IPS DF 4.7 (cell line): ENCODE data around the gene AHR.

Experiments
- DNase-seq: peaks from one replicate; pipeline ENCODE4 v3.0.0-alpha.2; 2013; ENCODE audit warnings: low spot score; ENCODE audit errors: extremely low read depth

Gene AHR

DNA sequence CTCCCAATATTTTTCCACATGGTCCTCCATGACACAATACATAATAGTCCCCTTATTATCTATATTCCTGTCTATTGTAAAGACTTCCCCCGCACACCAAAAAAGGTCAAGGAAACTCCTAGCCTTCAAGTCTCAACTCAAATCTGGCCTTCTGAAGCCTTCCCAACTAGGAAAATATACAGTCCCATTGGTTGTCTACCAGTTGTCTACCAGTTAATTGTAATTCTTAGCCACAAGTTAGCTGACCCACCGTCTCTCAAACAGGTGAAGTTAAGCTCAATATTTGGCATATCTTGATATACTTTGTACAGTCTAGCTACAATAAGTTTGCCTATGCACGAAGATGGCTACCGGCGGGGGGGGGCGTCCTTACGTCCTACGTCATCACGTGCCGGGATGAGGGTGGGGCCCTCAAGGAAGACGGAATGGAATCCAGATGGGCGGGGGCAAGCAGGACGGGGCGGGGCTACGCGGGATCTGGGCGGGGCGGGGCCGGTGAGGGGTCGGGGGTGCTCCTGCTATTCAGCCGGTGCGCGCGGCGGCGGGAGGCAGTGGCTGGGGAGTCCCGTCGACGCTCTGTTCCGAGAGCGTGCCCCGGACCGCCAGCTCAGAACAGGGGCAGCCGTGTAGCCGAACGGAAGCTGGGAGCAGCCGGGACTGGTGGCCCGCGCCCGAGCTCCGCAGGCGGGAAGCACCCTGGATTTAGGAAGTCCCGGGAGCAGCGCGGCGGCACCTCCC lies at the start of gene AHR:
AHR (plus strand) TSS at position 551 of the 738 bp plus-strand sequence. CDS start 613 bp downstream, outside the sequence.
- DNase-seq = no peak

DNA sequence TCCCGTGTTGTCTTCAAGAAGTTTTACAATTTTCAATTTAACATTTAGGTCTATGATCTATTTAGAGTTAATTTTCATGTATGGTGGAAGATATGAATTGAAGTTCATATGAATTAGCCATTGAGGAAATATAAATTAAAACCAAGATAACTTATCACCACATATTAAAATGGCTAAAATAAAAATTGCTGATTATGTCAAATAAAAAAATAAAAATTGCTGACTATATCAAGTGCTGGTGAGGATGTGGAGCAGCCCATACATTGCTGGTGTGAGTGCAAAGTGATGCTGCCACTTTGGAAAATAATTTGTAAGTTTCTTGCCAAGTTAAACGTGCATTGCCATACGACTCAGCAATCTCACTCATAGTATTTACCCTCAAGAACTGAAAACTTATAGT lies 44.6 kb upstream of the AHR start:
- no peak for DNase-seq

GRCh38 chr7:17255926-17256325 lies 42.5 kb upstream of the AHR start:
- no peak for DNase-seq

DNA sequence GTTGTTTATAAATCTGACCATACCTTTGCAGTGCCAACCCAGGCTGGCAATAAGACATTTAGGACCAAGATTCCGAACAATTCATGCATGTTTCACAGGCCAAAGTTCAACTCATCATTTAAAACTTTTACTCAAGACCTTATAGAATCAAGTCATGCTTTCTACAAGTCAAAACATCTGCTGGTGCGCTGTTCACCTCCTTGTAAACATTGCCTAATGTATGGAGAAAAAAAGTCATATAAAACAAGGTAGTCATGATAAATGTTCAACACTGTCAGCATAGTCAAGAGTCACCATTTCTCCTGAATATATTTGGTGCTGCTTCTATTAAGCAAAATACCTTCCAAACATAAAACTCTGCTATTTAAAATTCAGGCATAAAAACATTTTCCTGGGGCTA lies 42.1 kb upstream of the AHR start:
- no peak for DNase-seq

GRCh38 chr7:17266565-17266964 lies 31.9 kb upstream of the AHR start:
- DNase-seq = no peak

DNA sequence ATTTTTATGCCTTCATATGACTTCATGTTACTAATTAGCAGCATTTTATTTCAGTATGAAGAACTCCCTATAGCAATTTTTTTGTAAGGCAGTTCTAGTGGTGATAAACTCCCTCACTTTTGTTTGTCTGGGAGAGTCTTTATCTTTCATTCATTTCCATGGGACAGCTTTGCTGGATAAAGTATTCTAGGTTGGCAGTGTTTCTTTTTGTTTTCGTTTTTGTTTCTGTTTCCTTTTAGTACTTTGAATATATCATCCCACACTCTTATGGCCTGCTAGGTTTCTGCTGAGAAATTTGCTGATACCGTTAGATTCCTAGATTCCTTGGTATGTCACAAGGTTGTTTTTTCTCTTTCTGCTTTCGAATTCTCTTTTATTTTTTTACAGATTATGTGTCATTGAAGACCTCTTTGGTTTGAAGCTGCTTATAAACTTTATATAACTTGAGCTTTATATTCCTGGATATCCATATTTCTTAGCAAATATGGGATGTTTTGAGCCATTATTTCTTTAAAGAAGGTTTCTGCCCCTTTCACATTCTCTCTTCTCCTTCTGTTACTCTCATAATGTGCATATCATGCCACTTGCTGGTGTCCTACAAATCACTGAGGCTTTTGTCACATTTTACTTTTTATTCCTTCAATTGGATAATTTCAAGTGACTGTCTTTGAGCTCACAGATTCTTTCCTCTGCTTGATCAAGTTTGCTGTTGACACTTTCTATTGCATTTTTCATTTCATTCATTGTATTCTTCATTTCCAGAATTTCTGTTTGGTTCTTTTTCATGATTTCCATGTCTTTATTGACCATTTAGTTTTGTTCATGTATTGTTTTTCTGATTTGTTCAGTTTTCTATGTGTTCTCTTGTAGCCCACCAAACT lies 28.9 kb upstream of the AHR start:
- no peak for DNase-seq

- DNase-seq = no peak
Measured at GRCh38 chr7:17274551-17275245, 23.8 kb upstream of the AHR start.

DNA sequence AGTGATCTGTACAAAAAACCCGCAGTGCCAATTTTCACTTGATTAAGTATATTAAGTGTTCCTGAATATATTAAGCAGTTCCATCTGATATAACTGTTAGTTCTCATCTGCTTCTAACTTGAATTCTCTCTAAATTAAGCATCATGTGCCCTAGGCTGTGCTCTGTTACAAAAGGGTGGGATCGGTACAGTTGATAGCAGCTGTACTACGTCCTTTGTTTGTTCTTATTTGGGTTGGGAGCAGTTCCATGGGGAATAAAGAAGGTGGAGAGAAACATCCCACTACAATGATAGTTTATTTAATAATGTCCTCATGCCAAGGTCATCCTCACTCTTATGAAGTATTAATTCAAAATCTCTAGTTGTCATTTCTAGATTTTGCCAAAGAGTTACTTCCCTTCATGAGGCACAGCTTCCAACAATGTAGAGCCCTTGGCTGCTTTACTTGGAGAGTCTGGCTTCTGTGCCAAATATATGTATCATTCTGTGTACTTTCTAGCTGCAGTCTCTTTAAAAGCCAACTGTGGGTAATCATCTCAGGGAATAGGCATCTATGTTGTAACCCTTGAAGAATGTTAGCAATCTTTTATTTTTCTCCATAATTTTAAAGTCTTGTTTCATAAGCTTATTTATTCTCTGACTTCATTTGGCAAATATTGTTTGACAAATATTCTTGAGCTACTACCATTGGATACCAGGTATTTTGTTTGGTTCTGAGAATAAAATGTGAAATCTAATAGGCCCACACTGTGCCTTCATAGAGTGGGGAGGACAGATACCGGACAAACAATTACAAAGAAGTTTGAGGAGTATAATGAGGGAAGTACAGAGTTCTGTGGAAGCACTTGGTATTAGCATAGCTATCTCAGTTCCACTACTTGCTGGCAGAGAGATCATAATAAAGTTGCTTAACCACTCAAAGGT lies 22.4 kb upstream of the AHR start:
- no peak for DNase-seq

DNA sequence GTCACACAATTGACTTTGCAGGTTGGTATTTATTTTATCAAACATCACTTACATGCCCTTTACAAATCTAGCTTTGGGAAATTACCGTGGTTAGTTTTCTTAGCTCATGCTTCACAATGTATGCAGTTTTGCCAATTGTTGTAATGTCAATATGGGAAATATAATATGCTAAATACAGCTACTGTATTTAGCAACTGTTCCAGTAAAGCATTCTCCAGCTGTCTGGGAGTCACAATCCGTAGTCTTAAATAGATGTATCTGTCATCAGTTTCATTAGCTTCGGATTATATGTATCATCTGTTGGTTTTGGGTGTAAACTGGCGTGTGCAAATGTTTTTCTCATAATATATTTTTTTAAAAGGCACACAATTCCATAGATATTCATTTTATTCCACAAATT lies 19.4 kb upstream of the AHR start:
- DNase-seq = no peak

DNA sequence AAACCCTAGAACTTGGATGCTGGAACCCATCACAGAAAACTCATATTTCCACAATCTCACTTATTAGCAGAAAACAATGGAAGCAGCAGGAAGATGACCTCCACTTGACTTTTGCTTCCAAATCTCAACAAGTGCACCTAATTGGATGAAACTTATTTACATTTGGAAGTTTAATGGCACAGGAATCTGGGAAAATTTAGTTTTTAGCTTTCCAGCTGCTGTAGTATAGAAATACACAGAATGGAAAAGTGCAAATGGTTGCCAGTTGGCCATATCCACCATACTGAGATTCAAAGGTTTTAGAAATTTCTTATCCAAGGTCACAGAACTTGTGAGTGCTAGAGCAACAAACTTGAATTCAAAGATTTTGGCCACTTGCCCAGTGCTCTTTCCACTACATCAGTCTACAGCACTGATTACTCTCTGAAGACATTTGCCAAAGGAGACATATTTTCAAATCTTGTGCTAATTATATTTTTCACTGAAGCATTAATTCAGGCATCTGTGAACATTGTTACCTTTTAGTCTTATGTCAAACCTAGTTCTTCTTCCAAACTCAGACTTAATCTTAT lies 9.3 kb upstream of the AHR start:
- no peak for DNase-seq

- DNase-seq = no peak
Measured at GRCh38 chr7:17292843-17293242, 5.6 kb upstream of the AHR start.

DNA sequence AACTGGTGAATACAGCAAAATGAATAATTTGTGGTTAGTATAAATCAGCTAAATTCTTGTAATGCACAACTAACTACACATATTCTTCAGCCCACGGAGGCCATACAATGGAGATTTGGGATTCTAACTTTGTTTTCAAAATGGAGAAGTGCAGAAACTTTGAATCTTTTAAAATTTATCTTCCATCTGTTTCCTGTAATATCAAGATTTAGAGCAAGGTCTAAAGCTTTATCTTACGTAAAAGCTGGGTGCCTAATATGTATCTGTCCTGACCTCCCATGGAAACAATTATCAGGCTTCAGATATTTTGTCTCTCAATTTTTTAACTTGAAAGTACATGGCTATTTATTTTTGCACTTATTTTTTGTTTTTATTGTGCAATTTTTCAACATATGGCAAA lies 5.0 kb upstream of the AHR start:
- no peak for DNase-seq

GRCh38 chr7:17297243-17297642 lies 1.2 kb upstream of the AHR start:
- DNase-seq = no peak

DNA sequence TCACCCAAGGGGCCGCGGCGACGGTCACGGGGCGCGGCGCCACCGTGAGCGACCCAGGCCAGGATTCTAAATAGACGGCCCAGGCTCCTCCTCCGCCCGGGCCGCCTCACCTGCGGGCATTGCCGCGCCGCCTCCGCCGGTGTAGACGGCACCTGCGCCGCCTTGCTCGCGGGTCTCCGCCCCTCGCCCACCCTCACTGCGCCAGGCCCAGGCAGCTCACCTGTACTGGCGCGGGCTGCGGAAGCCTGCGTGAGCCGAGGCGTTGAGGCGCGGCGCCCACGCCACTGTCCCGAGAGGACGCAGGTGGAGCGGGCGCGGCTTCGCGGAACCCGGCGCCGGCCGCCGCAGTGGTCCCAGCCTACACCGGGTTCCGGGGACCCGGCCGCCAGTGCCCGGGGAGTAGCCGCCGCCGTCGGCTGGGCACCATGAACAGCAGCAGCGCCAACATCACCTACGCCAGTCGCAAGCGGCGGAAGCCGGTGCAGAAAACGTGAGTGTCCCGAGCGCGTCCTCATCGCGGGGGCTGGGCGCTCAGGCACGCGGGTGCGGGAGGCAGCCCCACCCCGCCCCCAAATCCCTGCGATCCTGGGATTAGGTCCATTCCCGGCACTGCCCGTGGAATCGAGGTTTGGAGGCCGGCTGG lies 509 bp downstream of the AHR start:
- no peak for DNase-seq

DNA sequence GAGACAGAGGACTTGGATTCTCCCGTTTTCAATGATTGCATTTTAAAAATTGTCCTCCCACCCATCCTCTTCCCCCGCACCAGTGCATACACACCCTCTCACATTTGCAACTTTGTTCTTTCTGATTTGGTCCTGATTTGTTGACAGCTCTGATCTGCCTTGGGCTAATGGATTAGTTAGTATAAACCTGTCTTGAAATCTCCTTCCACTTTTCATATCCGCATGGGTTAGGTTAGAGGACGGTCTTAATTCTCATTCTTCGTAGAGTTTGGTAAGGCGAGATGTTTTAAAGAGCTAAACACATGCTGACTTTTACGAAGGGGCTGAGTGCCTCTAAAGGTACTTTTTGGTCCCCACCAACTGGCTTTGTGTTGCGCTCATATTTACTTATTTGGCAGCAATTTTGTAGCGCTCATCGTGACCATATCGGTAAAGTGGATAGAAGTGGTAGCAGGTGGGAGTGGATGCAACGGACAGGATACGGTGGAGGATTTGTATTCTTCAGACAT lies 1.1 kb downstream of the AHR start:
- no peak for DNase-seq

GRCh38 chr7:17300012-17300411 lies 1.6 kb downstream of the AHR start:
- DNase-seq = no peak

DNA sequence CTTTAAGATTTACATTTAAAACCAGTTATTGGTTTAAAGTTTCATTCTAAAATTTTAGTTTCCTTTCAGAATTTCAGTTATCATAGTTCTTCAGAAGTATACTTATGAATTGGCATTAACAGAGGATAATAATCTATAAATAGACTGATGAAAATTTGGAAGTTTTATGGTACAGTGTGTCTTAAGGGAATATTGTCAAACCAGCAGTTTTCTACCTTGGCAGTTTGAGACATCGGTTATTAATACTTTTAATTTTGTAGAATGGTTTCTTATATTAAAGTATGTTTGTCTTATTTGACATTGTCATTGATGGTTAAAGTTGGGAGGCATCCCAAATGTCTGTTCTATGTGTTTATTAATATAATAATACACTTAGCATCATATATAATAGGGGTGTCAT lies 2.0 kb downstream of the AHR start:
- DNase-seq = no peak

GRCh38 chr7:17301471-17302456 lies 3.3 kb downstream of the AHR start:
- DNase-seq = no peak
